RWPE2 (cell line): ENCODE data around the gene ALG11.

Experiments
- ATAC-seq: fragments of 200-7000 bp; cut with Tn5 transposase; 3 replicates; pipeline ENCODE4 v1.9.1; 2021; ENCODE audit warnings: low read depth
- DNase-seq: peaks from one replicate; pipeline ENCODE4 v3.0.0-alpha.2; 2020; ENCODE audit warnings: low spot score
- H3K27ac ChIP-seq: fragments of 450-650 bp; 2 replicates; pipeline ENCODE4 v1.5.1; 2017; ENCODE audit warnings: mild to moderate bottlenecking; ENCODE audit not compliant: poor library complexity, severe bottlenecking
- H3K27me3 ChIP-seq: fragments of 250-450 bp; sonication (Bioruptor Pico); 2 replicates; pipeline ENCODE4 v1.5.1; 2021; ENCODE audit warnings: mild to moderate bottlenecking, moderate library complexity; ENCODE audit not compliant: insufficient read depth, poor library complexity, severe bottlenecking
- H3K36me3 ChIP-seq: fragments of 250-450 bp; sonication (Bioruptor Pico); 2 replicates; pipeline ENCODE4 v1.5.1; 2020; ENCODE audit warnings: low read depth, mild to moderate bottlenecking, moderate library complexity
- H3K4me1 ChIP-seq: fragments of 250-450 bp; sonication (Bioruptor Pico); 2 replicates; pipeline ENCODE4 v1.5.1; 2021; ENCODE audit warnings: mild to moderate bottlenecking, moderate library complexity; ENCODE audit not compliant: insufficient read depth, poor library complexity, severe bottlenecking
- H3K4me3 ChIP-seq: fragments of 250-450 bp; sonication (Bioruptor Pico); 2 replicates; pipeline ENCODE4 v1.5.1; 2021; ENCODE audit warnings: mild to moderate bottlenecking, moderate library complexity; ENCODE audit not compliant: severe bottlenecking
- H3K9me3 ChIP-seq: fragments of 250-450 bp; sonication (Bioruptor Pico); 2 replicates; pipeline ENCODE4 v1.5.1; 2021; ENCODE audit warnings: mild to moderate bottlenecking, moderate library complexity; ENCODE audit not compliant: severe bottlenecking
- CTCF ChIP-seq: fragments of 450-650 bp; IDR thresholded peaks from one replicate; pipeline ENCODE4 v1.5.1; 2017; ENCODE audit warnings: mild to moderate bottlenecking, moderate library complexity; ENCODE audit not compliant: poor library complexity, severe bottlenecking

ALG11 gene

GRCh38 chr13:51971520-51972426 is 40.4 kb upstream of the ALG11 start:
- DNase-seq = no peak
- no peak for ATAC-seq
- Histone ChIP-seq H3K9me3 (no peaks in the 10 kb centered on the region), H3K27ac (no peak overlapping the region), H3K36me3 (no peaks in the 10 kb centered on the region), H3K27me3 (no peaks in the 10 kb centered on the region), H3K4me1 (no peaks in the 10 kb centered on the region), H3K4me3 (no peak overlapping the region)
- no peak for TF ChIP-seq CTCF

- DNase-seq = no peak
- H3K4me3 ChIP-seq = no peak overlapping the region
- no peak for ATAC-seq
- no peak overlapping the region for H3K27ac ChIP-seq
- no peaks in the 10 kb centered on the region for H3K36me3 ChIP-seq
- H3K4me1 ChIP-seq = no peaks in the 10 kb centered on the region
- no peaks in the 10 kb centered on the region for H3K9me3 ChIP-seq
- H3K27me3 ChIP-seq = no peaks in the 10 kb centered on the region
- no peak for TF ChIP-seq CTCF
Observed at GRCh38 chr13:51974482-51974881, 37.7 kb upstream of the ALG11 start.

GRCh38 chr13:51976423-51976822 is 35.8 kb upstream of the ALG11 start:
- DNase-seq (no peak), ATAC-seq (no peak)
- H3K36me3 ChIP-seq = no peaks in the 10 kb centered on the region
- no peak for TF ChIP-seq CTCF
- no peak overlapping the region for H3K27ac ChIP-seq
- H3K9me3 ChIP-seq = no peaks in the 10 kb centered on the region
- H3K27me3 ChIP-seq = no peaks in the 10 kb centered on the region
- no peaks in the 10 kb centered on the region for H3K4me1 ChIP-seq
- H3K4me3 ChIP-seq = no peak overlapping the region

GRCh38 chr13:51976890-51977289 is 35.3 kb upstream of the ALG11 start:
- no peaks in the 10 kb centered on the region for H3K27me3 ChIP-seq
- no peaks in the 10 kb centered on the region for H3K9me3 ChIP-seq
- TF ChIP-seq CTCF = no peak
- no peaks in the 10 kb centered on the region for H3K36me3 ChIP-seq
- H3K4me3 ChIP-seq = no peak overlapping the region
- no peak overlapping the region for H3K27ac ChIP-seq
- H3K4me1 ChIP-seq = no peaks in the 10 kb centered on the region
- ATAC-seq (no peak), DNase-seq (no peak)

- Histone ChIP-seq H3K27me3 (no peaks in the 10 kb centered on the region), H3K27ac (no peak overlapping the region), H3K9me3 (no peaks in the 10 kb centered on the region), H3K4me1 (no peaks in the 10 kb centered on the region), H3K36me3 (no peaks in the 10 kb centered on the region), H3K4me3 (no peak overlapping the region)
- no peak for DNase-seq
- TF ChIP-seq CTCF = no peak
- ATAC-seq = no peak
Observed at GRCh38 chr13:51977625-51978024, 34.6 kb upstream of the ALG11 start.
